Renal cortex interstitium (tissue), 11 donors: ENCODE results near the gene PARD3. TPM values are rescaled to one million over a fixed set of nuclear protein-coding genes. Genes with fewer than 3 reads are reported as not detected.

ENCODE experiments used
- DNase-seq, 11 donors: peaks; one replicate each; pipeline ENCODE4 v3.0.0-alpha.2; 2013; ENCODE audit warnings: low read depth in 9 of 11, low spot score in 4 of 11; ENCODE audit errors: extremely low read depth in 1 of 11
- polyA plus RNA-seq, 3 donors: library from polyadenylated mRNA; unstranded; fragments of 120-200 nt; gene quantifications; one replicate each; pipeline ENCODE4 v1.2.1, GENCODE V29; 2013; ENCODE audit not compliant: insufficient read length in 3 of 3

The PARD3 gene
- polyA plus RNA-seq, 3 donors = 68.5 to 88.7 (median 71.1) TPM

- no peak for DNase-seq
These were observed 663.2 kb downstream of the PARD3 start for GRCh38 chr10:34151931-34152330.

GRCh38 chr10:34151481-34151880 lies 663.6 kb downstream of the PARD3 start:
- DNase-seq = no peak

- no peak for DNase-seq
These were observed 665.0 kb downstream of the PARD3 start for GRCh38 chr10:34150103-34150502.

- DNase-seq = no peak
These were observed 666.8 kb downstream of the PARD3 start for GRCh38 chr10:34148305-34148657.

GRCh38 chr10:34147641-34148304 lies 667.3 kb downstream of the PARD3 start:
- no peak for DNase-seq

- DNase-seq = peak in 4 of 11 donors; percentile 49 to 74 (median 61)
These were observed 669.4 kb downstream of the PARD3 start for GRCh38 chr10:34145715-34146114.

- DNase-seq = no peak
These were observed 671.6 kb downstream of the PARD3 start for GRCh38 chr10:34143466-34143865.

- DNase-seq = no peak
These were observed 673.9 kb downstream of the PARD3 start for GRCh38 chr10:34141032-34141680.

- DNase-seq = peak in 3 of 11 donors; percentile 56 to 73 (median 72)
These were observed 675.5 kb downstream of the PARD3 start for GRCh38 chr10:34139559-34139958.

- DNase-seq = no peak
These were observed 677.1 kb downstream of the PARD3 start for GRCh38 chr10:34137955-34138354.

GRCh38 chr10:34137201-34137600 lies 677.9 kb downstream of the PARD3 start:
- no peak for DNase-seq

- DNase-seq = no peak
These were observed 679.6 kb downstream of the PARD3 start for GRCh38 chr10:34135515-34135914.

- DNase-seq = no peak
These were observed 680.5 kb downstream of the PARD3 start for GRCh38 chr10:34134602-34135001.

GRCh38 chr10:34133406-34133805 lies 681.7 kb downstream of the PARD3 start:
- DNase-seq = no peak

GRCh38 chr10:34131152-34131551 lies 683.9 kb downstream of the PARD3 start:
- no peak for DNase-seq

- no peak for DNase-seq
These were observed 687.4 kb downstream of the PARD3 start for GRCh38 chr10:34127676-34128075.

GRCh38 chr10:34126371-34127151 lies 688.5 kb downstream of the PARD3 start:
- no peak for DNase-seq

GRCh38 chr10:34125702-34126101 lies 689.4 kb downstream of the PARD3 start:
- DNase-seq = no peak

- no peak for DNase-seq
These were observed 690.5 kb downstream of the PARD3 start for GRCh38 chr10:34124522-34125035.
